ENCODE data around the gene ATF7. TPM values are rescaled to one million over a fixed set of nuclear protein-coding genes. Genes with fewer than 3 reads are reported as not detected.
A peak's percentile ranks its signal among the peaks of the same experiment; 100 is the strongest.

ATF7 gene
- polyA plus RNA-seq, 2 of the 4 experiments (the other 2 are of a cell fraction) = 22.9 to 38.9 TPM

DNA sequence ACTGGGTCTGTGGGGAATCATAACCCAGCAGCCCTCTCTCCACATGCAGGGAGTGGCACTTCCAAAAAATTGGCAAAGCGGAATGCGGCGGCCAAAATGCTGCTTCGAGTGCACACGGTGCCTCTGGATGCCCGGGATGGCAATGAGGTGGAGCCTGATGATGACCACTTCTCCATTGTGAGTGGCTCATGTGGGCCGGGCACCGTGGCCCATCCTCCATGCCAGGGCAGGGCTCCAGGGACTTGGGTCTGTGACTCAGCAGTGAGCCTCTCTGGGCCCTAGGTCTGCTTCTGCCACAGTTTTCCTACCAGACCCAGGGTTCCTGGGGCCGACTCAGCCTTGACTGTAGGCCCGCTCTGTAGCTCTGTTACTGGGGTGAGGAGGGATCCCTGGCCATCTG is 121.1 kb downstream of the ATF7 start:
- H3K4me3 ChIP-seq = no peak overlapping the region
- ChIA-PET POLR2A (no interaction called here), CTCF (interaction anchor here (1.0 to 13.1 kb wide), 6 partner anchors 13 to 179 kb away, joined by 3 to 169 read pairs (median 7); partner anchors contain the start of gene AAAS)
- DNase-seq (ENCODE audit: low read depth in 1 of 2, low spot score in 1 of 2) (no peak), ATAC-seq (no peak), FAIRE-seq (no peak)
- no peak for TF ChIP-seq HEYL (CRISPR knock-in tag; IDR thresholded peaks at IDR 0.05)
- TF ChIP-seq, protein P1, sequence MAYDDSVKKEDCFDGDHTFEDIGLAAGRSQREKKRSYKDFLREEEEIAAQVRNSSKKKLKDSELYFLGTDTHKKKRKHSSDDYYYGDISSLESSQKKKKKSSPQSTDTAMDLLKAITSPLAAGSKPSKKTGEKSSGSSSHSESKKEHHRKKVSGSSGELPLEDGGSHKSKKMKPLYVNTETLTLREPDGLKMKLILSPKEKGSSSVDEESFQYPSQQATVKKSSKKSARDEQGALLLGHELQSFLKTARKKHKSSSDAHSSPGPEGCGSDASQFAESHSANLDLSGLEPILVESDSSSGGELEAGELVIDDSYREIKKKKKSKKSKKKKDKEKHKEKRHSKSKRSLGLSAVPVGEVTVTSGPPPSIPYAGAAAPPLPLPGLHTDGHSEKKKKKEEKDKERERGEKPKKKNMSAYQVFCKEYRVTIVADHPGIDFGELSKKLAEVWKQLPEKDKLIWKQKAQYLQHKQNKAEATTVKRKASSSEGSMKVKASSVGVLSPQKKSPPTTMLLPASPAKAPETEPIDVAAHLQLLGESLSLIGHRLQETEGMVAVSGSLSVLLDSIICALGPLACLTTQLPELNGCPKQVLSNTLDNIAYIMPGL (CRISPR knock-in tag; IDR thresholded peaks at IDR 0.05; ENCODE audit: borderline replicate concordance) = no peak
- 76% methylated on average over 9 of the region's 10 CpGs for WGBS (ENCODE audit: missing lambda C conversion rate)
- H3K9me3 ChIP-seq = no peaks in the 10 kb centered on the region
- peaks cover 21% of the 10 kb centered on the region for H3K4me1 ChIP-seq
- H3K27ac ChIP-seq = peak overlapping the region; percentile 29 to 53; a peak in 4 of 6 replicates
- H3K4me2 ChIP-seq = no peak overlapping the region

DNA sequence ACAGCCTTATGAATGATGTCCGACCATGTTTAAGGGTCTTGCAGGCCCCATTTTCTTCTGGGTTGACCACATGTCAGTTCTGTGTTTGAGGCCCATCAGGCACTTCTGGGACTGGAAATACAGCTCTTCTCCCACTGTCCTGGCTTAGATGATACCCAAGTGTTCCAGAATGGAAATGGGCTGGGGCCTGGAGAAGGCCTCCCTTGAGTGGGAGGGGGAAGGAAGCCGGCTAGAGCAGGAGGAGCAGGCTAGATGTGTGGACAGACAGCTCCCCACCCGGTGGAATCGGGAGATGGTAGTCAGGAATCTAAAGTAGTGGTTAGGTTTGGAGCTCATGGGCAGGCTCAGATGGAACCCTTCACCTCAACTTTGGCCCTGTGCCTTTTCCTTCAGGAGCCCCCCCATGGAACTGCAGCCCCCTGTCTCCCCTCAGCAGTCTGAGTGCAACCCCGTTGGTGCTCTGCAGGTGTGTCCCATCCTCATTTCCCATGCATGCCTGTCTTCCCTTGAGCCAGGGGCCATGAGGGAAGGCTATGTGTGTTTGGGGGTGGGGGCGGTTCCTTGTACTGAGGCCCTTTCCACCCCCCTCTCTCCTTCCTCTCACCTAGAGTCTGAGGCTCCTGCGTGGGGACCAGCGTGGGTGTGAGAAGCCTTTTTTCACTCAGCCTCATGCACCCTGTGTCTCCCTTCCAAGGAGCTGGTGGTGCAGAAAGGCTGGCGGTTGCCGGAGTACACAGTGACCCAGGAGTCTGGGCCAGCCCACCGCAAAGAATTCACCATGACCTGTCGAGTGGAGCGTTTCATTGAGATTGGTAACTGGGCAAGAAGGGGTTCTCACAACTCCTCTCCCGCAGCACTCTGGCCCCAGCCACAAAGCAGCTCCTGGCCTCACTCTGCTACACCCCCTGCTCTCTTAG is 121.9 kb downstream of the ATF7 start:
- no peak for FAIRE-seq
- CTCF ChIA-PET = interaction anchor here (1.0 to 13.1 kb wide), 9 partner anchors 11 to 178 kb away, joined by 3 to 169 read pairs (median 3); partner anchors contain the start of genes AAAS and ATP5MC2

GRCh38 chr12:53502983-53503728 is 123.0 kb downstream of the ATF7 start:
- no peak overlapping the region for H3K27ac ChIP-seq
- ATAC-seq (no peak), DNase-seq (ENCODE audit: low read depth in 1 of 2, low spot score in 1 of 2) (no peak), FAIRE-seq (no peak)
- CTCF ChIA-PET = interaction anchor here (1.0 to 13.1 kb wide), 6 partner anchors 15 to 177 kb away, joined by 3 to 169 read pairs (median 6); partner anchors contain the start of genes AAAS and ATP5MC2
- TF ChIP-seq, protein P2, sequence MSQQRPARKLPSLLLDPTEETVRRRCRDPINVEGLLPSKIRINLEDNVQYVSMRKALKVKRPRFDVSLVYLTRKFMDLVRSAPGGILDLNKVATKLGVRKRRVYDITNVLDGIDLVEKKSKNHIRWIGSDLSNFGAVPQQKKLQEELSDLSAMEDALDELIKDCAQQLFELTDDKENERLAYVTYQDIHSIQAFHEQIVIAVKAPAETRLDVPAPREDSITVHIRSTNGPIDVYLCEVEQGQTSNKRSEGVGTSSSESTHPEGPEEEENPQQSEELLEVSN (IDR thresholded peaks at IDR 0.05; ENCODE audit: borderline replicate concordance, low read depth) = no peak
- TF ChIP-seq HEYL (CRISPR knock-in tag; IDR thresholded peaks at IDR 0.05) (no peak), CHD2 (IDR thresholded peaks at IDR 0.05; ENCODE audit: low read length, partially characterized antibody) (no peak)
- TF ChIP-seq, protein P3, sequence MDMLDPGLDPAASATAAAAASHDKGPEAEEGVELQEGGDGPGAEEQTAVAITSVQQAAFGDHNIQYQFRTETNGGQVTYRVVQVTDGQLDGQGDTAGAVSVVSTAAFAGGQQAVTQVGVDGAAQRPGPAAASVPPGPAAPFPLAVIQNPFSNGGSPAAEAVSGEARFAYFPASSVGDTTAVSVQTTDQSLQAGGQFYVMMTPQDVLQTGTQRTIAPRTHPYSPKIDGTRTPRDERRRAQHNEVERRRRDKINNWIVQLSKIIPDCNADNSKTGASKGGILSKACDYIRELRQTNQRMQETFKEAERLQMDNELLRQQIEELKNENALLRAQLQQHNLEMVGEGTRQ (IDR thresholded peaks at IDR 0.05) = no peak
- WGBS (ENCODE audit: missing lambda C conversion rate) = 80% methylated on average over 9 of the region's 10 CpGs
- peak overlapping the region; percentile 91; the same call in 2 of the 3 replicates for H3K4me2 ChIP-seq
- peaks cover 27% of the 10 kb centered on the region for H3K4me1 ChIP-seq
- no peaks in the 10 kb centered on the region for H3K9me3 ChIP-seq
- no peak overlapping the region for H3K4me3 ChIP-seq
- POLR2A ChIA-PET = no interaction called here

More for the DNA sequence above, 121.9 kb downstream of the ATF7 start:
- Histone ChIP-seq H3K27ac (no peak overlapping the region; a peak in 1 of 6 replicates), H3K4me2 (no peak overlapping the region), H3K4me1 (peaks cover 21% of the 10 kb centered on the region), H3K9me3 (no peaks in the 10 kb centered on the region), H3K4me3 (no peak overlapping the region)
- POLR2A ChIA-PET = no interaction called here
- DNase-seq (ENCODE audit: low read depth in 1 of 2, low spot score in 1 of 2) (no peak), ATAC-seq (no peak)
- TF ChIP-seq POLR2A (IDR thresholded peaks at IDR 0.05; ENCODE audit: low read length) (no peak), HDAC2 (IDR thresholded peaks at IDR 0.05) (no peak), SREBF2 (IDR thresholded peaks at IDR 0.05) (no peak)
- WGBS (ENCODE audit: missing lambda C conversion rate) = 84% methylated on average over 14 of the region's 14 CpGs

GRCh38 chr12:53502331-53502730 is 123.9 kb downstream of the ATF7 start:
- POLR2A ChIA-PET = no interaction called here
- Histone ChIP-seq H3K4me2 (peak overlapping the region; percentile 91), H3K9me3 (no peaks in the 10 kb centered on the region), H3K27ac (peak overlapping the region; percentile 94 to 96; a peak in 5 of 6 replicates), H3K4me1 (peaks cover 31% of the 10 kb centered on the region), H3K4me3 (peak overlapping the region; percentile 64)
- CTCF ChIA-PET = interaction anchor here (2.6 to 13.1 kb wide), 3 partner anchors 16 to 176 kb away, joined by 7 to 169 read pairs (median 104); partner anchors contain the start of gene AAAS
- WGBS (ENCODE audit: missing lambda C conversion rate) = 71% methylated on average over 9 of the region's 9 CpGs
- no peak for FAIRE-seq
- DNase-seq (ENCODE audit: low read depth in 1 of 2, low spot score in 1 of 2) = no peak
- no peak for ATAC-seq
- TF ChIP-seq PBX3 (IDR thresholded peaks at IDR 0.05) (no peak), TFCP2L1 (CRISPR knock-in tag; IDR thresholded peaks at IDR 0.05) (no peak), PHF8 (IDR thresholded peaks at IDR 0.05; ENCODE audit: borderline replicate concordance, low read depth) (no peak), HEYL (CRISPR knock-in tag; IDR thresholded peaks at IDR 0.05) (no peak), ATOH8 (CRISPR knock-in tag; IDR thresholded peaks at IDR 0.05; ENCODE audit: low read depth) (no peak), RAD21 (conservative IDR thresholded peaks at IDR 0.05 in 1 of 2, IDR thresholded peaks at IDR 0.05 in 1 of 2) (no peak)
- TF ChIP-seq, protein P1 (CRISPR knock-in tag; IDR thresholded peaks at IDR 0.05; ENCODE audit: borderline replicate concordance) = no peak
- TF ChIP-seq, protein P4, sequence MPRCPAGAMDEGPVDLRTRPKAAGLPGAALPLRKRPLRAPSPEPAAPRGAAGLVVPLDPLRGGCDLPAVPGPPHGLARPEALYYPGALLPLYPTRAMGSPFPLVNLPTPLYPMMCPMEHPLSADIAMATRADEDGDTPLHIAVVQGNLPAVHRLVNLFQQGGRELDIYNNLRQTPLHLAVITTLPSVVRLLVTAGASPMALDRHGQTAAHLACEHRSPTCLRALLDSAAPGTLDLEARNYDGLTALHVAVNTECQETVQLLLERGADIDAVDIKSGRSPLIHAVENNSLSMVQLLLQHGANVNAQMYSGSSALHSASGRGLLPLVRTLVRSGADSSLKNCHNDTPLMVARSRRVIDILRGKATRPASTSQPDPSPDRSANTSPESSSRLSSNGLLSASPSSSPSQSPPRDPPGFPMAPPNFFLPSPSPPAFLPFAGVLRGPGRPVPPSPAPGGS (IDR thresholded peaks at IDR 0.05) = no peak
